Measurements from ENCODE around the gene SLC12A2.
A peak's percentile ranks its signal among the peaks of the same experiment; 100 is the strongest.

Gene SLC12A2

DNA sequence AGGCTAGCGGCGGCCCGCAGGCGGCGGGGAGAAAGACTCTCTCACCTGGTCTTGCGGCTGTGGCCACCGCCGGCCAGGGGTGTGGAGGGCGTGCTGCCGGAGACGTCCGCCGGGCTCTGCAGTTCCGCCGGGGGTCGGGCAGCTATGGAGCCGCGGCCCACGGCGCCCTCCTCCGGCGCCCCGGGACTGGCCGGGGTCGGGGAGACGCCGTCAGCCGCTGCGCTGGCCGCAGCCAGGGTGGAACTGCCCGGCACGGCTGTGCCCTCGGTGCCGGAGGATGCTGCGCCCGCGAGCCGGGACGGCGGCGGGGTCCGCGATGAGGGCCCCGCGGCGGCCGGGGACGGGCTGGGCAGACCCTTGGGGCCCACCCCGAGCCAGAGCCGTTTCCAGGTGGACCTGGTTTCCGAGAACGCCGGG, 253 bp downstream of the SLC12A2 start:
- Mint-ChIP-seq H3K27ac (no peak overlapping the region), H3K4me1 (ENCODE audit: low read depth) (peaks cover 52% of the 10 kb centered on the region), H3K4me3 (no peak overlapping the region), H3K36me3 (ENCODE audit: low read depth) (peaks cover 13% of the 10 kb centered on the region), H3K27me3 (ENCODE audit: low read depth) (no peaks in the 10 kb centered on the region), H3K9me3 (no peaks in the 10 kb centered on the region)

DNA sequence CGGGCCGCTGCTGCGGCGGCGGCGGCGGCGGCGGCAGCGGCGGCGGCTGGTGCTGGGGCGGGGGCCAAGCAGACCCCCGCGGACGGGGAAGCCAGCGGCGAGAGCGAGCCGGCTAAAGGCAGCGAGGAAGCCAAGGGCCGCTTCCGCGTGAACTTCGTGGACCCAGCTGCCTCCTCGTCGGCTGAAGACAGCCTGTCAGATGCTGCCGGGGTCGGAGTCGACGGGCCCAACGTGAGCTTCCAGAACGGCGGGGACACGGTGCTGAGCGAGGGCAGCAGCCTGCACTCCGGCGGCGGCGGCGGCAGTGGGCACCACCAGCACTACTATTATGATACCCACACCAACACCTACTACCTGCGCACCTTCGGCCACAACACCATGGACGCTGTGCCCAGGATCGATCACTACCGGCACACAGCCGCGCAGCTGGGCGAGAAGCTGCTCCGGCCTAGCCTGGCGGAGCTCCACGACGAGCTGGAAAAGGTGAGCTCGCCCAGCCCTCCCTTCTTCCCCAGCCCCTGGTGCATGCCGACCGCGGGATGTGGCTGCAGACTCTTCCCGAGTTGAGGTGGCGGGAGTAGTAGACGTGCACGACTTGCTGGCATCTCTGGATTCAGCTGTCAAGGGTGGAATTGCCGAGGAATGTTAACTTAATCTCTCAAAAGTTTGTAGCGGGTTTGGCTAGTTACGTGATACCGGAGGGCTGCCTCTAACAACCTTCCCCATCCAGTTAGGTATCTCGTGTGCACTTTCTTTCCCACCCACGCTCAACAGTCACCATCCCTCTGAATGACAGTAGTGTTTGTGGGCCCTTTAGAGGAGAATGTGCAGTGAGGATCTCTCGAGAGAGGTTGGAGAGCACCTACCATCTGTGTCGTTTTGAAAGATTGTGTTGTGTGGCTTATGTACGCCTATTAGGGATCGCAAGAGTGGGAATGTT, 932 bp downstream of the SLC12A2 start:
- Mint-ChIP-seq H3K27me3 (ENCODE audit: low read depth) (no peaks in the 10 kb centered on the region), H3K4me3 (peak overlapping the region; percentile 87), H3K27ac (peak overlapping the region; percentile 88), H3K36me3 (ENCODE audit: low read depth) (peaks cover 13% of the 10 kb centered on the region), H3K4me1 (ENCODE audit: low read depth) (peaks cover 49% of the 10 kb centered on the region), H3K9me3 (no peaks in the 10 kb centered on the region)

DNA sequence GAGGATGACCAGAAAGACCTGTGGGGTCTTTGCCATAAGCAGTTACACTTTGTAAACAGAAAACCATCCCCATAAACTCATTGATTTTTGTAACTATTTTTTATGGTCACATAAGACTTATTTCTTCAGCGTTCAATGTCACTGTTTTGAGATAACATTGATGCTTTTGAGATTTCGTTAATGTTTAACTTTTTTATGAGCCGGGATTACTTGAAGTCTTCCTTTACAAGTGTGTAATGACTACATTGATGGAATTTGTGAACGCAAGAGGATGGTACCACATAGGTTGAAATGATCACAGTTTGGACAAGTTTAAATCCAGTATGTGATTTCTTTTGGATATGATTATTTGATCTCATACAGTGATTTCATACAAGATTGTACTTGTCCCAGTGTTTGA, 1.8 kb downstream of the SLC12A2 start:
- Mint-ChIP-seq H3K4me1 (ENCODE audit: low read depth) (peaks cover 45% of the 10 kb centered on the region), H3K27ac (no peak overlapping the region), H3K27me3 (ENCODE audit: low read depth) (no peaks in the 10 kb centered on the region), H3K36me3 (ENCODE audit: low read depth) (peaks cover 14% of the 10 kb centered on the region), H3K4me3 (peak overlapping the region; percentile 87), H3K9me3 (no peaks in the 10 kb centered on the region)

- Mint-ChIP-seq H3K4me1 (ENCODE audit: low read depth) (peaks cover 29% of the 10 kb centered on the region), H3K4me3 (no peak overlapping the region), H3K36me3 (ENCODE audit: low read depth) (peaks cover 25% of the 10 kb centered on the region), H3K9me3 (peaks cover 10% of the 10 kb centered on the region), H3K27ac (no peak overlapping the region), H3K27me3 (ENCODE audit: low read depth) (no peaks in the 10 kb centered on the region)
Measured at GRCh38 chr5:128091579-128091978, 8.0 kb downstream of the SLC12A2 start.

GRCh38 chr5:128092144-128092543, 8.6 kb downstream of the SLC12A2 start:
- Mint-ChIP-seq H3K4me3 (no peak overlapping the region), H3K27me3 (ENCODE audit: low read depth) (no peaks in the 10 kb centered on the region), H3K9me3 (peaks cover 14% of the 10 kb centered on the region), H3K36me3 (ENCODE audit: low read depth) (peaks cover 26% of the 10 kb centered on the region), H3K4me1 (ENCODE audit: low read depth) (peaks cover 26% of the 10 kb centered on the region), H3K27ac (no peak overlapping the region)

- no peak overlapping the region for H3K27ac Mint-ChIP-seq
- peaks cover 27% of the 10 kb centered on the region for H3K36me3 Mint-ChIP-seq (ENCODE audit: low read depth)
- peaks cover 26% of the 10 kb centered on the region for H3K9me3 Mint-ChIP-seq
Measured at GRCh38 chr5:128093368-128093767, 9.8 kb downstream of the SLC12A2 start.

GRCh38 chr5:128097224-128097623, 13.7 kb downstream of the SLC12A2 start:
- no peak overlapping the region for H3K4me3 Mint-ChIP-seq
- H3K27me3 Mint-ChIP-seq (ENCODE audit: low read depth): no peaks in the 10 kb centered on the region
- H3K4me1 Mint-ChIP-seq (ENCODE audit: low read depth): peaks cover 11% of the 10 kb centered on the region
- peaks cover 26% of the 10 kb centered on the region for H3K36me3 Mint-ChIP-seq (ENCODE audit: low read depth)
- H3K27ac Mint-ChIP-seq: no peak overlapping the region
- H3K9me3 Mint-ChIP-seq: peaks cover 32% of the 10 kb centered on the region

More at GRCh38 chr5:128093368-128093767, 9.8 kb downstream of the SLC12A2 start:
- peaks cover 17% of the 10 kb centered on the region for H3K4me1 Mint-ChIP-seq (ENCODE audit: low read depth)
- H3K4me3 Mint-ChIP-seq: no peak overlapping the region
- H3K27me3 Mint-ChIP-seq (ENCODE audit: low read depth): no peaks in the 10 kb centered on the region

- Mint-ChIP-seq H3K36me3 (ENCODE audit: low read depth) (peaks cover 26% of the 10 kb centered on the region), H3K4me3 (no peak overlapping the region), H3K4me1 (ENCODE audit: low read depth) (peaks cover 10% of the 10 kb centered on the region), H3K9me3 (peaks cover 32% of the 10 kb centered on the region), H3K27ac (no peak overlapping the region), H3K27me3 (ENCODE audit: low read depth) (no peaks in the 10 kb centered on the region)
Measured at GRCh38 chr5:128097781-128098180, 14.2 kb downstream of the SLC12A2 start.

- no peaks in the 10 kb centered on the region for H3K4me1 Mint-ChIP-seq (ENCODE audit: low read depth)
- H3K27me3 Mint-ChIP-seq (ENCODE audit: low read depth): no peaks in the 10 kb centered on the region
- H3K27ac Mint-ChIP-seq: no peak overlapping the region
- peaks cover 24% of the 10 kb centered on the region for H3K36me3 Mint-ChIP-seq (ENCODE audit: low read depth)
- no peak overlapping the region for H3K4me3 Mint-ChIP-seq
- peaks cover 27% of the 10 kb centered on the region for H3K9me3 Mint-ChIP-seq
Measured at GRCh38 chr5:128099944-128100343, 16.4 kb downstream of the SLC12A2 start.

DNA sequence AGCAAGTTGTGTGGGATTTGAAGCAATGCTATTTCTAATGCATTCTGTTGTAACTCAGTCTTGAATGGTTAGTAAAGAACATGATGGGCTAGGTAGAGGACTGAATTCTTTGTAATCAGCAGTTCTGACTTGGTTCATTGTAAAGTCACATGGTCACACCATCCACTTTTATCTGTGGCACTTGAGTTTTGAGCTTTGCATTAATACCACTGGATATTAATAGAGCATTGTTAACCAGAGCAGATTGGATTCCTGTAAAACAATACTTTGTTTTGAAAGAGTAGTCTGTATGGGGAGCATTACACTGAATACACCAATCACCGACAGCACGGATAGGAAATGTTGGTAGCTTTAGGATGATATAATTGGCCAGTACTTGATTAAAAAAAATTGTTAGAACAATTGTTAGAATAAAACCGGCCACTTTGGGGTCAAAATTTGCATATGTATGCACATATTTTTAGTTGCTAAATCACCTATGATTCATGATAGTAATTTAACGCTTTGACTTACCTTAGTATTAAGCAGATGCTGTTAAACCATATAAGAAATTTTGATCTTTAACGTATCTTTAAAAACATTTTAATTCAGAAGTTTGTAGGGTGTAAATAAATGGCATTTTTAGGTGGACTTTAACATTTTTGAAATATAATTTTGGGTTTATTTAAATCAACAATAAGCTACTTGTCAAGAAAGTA, 17.4 kb downstream of the SLC12A2 start:
- Mint-ChIP-seq H3K9me3 (peaks cover 25% of the 10 kb centered on the region), H3K27me3 (ENCODE audit: low read depth) (no peaks in the 10 kb centered on the region), H3K36me3 (ENCODE audit: low read depth) (peaks cover 24% of the 10 kb centered on the region), H3K4me1 (ENCODE audit: low read depth) (no peaks in the 10 kb centered on the region), H3K4me3 (no peak overlapping the region), H3K27ac (no peak overlapping the region)

GRCh38 chr5:128101676-128102075, 18.1 kb downstream of the SLC12A2 start:
- H3K27me3 Mint-ChIP-seq (ENCODE audit: low read depth): no peaks in the 10 kb centered on the region

GRCh38 chr5:128105203-128105602, 21.6 kb downstream of the SLC12A2 start:
- Mint-ChIP-seq H3K27me3 (ENCODE audit: low read depth) (no peaks in the 10 kb centered on the region), H3K4me3 (no peak overlapping the region), H3K4me1 (ENCODE audit: low read depth) (no peaks in the 10 kb centered on the region), H3K9me3 (no peaks in the 10 kb centered on the region), H3K36me3 (ENCODE audit: low read depth) (peaks cover 7% of the 10 kb centered on the region), H3K27ac (no peak overlapping the region)

More at GRCh38 chr5:128101676-128102075, 18.1 kb downstream of the SLC12A2 start:
- Mint-ChIP-seq H3K9me3 (peaks cover 21% of the 10 kb centered on the region), H3K4me1 (ENCODE audit: low read depth) (no peaks in the 10 kb centered on the region), H3K4me3 (no peak overlapping the region), H3K27ac (no peak overlapping the region), H3K36me3 (ENCODE audit: low read depth) (peaks cover 22% of the 10 kb centered on the region)

DNA sequence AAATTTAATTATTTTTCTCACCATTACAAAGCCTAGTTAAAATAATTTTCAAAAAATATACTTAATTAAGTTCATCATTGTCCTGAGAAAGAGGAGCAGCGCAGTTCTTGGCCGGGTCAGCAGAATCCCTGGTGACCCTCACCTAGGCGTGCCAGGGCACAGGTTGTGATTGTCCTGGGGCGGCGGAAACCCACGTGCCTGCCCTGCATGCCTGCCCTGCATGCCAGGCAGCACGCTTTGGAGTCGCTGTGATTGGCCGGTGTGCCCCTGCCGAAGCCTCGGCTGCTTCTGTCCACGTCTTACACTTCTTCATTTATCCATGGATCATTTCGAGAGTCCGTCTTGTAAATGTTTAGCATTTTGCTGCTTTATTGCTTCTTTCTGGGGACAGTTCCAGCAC, 25.6 kb downstream of the SLC12A2 start:
- Mint-ChIP-seq H3K27me3 (ENCODE audit: low read depth) (no peaks in the 10 kb centered on the region), H3K4me3 (no peak overlapping the region)

DNA sequence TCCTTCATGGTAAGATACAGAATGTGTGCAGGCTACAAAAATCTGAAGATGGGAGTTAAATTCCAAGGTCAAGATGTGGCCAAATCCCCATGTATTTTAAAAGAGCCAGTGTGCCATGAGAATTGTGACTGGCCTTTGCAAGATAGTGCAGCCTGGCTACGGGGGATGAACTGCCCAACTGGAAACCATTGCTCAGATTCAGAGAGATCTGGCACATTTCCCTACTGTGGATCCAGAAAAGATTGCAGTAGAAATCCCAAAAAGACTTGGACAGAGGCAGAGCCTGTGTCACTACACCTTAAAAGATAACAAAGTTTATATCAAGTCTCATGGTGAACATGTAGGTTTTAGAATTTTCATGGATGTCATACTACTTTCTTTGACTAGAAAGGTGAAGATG, 26.2 kb downstream of the SLC12A2 start:
- Mint-ChIP-seq H3K36me3 (ENCODE audit: low read depth) (peaks cover 13% of the 10 kb centered on the region), H3K27me3 (ENCODE audit: low read depth) (no peaks in the 10 kb centered on the region), H3K4me1 (ENCODE audit: low read depth) (peaks cover 4% of the 10 kb centered on the region), H3K9me3 (no peaks in the 10 kb centered on the region), H3K27ac (no peak overlapping the region), H3K4me3 (no peak overlapping the region)

More for the DNA sequence above, 25.6 kb downstream of the SLC12A2 start:
- Mint-ChIP-seq H3K9me3 (no peaks in the 10 kb centered on the region), H3K36me3 (ENCODE audit: low read depth) (peaks cover 8% of the 10 kb centered on the region), H3K4me1 (ENCODE audit: low read depth) (peaks cover 4% of the 10 kb centered on the region), H3K27ac (no peak overlapping the region)

All from T-helper 1 cell treated with Interleukin-12 subunit alpha and Interleukin-12 subunit beta and Interleukin-4 antibody, amounts not matched to agents 30 μg/mL and 1 μg/mL, for 36 hours (primary cell).